Ovary (tissue), 3 donors: ENCODE measurements around the gene MRPS14.

ENCODE experiments used
- EP300 ChIP-seq: sonication (generic); formaldehyde crosslinking; IDR thresholded peaks from one replicate; pipeline ENCODE4 v1.6.1; 2017; ENCODE audit warnings: antibody characterized with exemption
- TF ChIP-seq, protein P1 (sequence below), 3 donors: fragments of 450-650 bp in 2 of 3; fragments of 200-600 bp in 1 of 3; IDR thresholded peaks; one replicate each; pipeline versions ENCODE4 v1.5.1 to v1.8.0; 2016 to 2022; ENCODE audit warnings: antibody characterized with exemption in 3 of 3, mild to moderate bottlenecking in 1 of 3
- donor health status: DM: no; HTN: no; CAD: no.

DNA sequence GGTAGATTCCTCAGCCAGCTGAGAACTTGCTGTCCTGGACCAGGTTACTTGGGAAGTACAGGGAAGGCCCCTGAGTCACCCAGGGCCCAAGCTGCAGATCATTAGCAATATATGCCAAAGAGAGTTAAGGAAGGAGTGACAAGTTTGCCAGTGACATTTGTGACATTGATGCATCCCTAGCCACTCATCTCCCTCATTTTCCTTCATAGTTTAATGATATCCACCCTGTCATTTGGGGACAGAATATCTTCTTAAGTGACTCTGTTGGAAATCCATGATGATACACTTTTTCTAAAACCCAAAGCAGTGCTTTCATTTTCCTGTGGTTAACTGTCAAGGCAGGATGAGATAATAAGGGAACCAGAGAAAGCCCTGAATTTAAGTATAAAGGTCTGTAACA is 47.6 kb upstream of the MRPS14 start:
- TF ChIP-seq, protein P1, sequence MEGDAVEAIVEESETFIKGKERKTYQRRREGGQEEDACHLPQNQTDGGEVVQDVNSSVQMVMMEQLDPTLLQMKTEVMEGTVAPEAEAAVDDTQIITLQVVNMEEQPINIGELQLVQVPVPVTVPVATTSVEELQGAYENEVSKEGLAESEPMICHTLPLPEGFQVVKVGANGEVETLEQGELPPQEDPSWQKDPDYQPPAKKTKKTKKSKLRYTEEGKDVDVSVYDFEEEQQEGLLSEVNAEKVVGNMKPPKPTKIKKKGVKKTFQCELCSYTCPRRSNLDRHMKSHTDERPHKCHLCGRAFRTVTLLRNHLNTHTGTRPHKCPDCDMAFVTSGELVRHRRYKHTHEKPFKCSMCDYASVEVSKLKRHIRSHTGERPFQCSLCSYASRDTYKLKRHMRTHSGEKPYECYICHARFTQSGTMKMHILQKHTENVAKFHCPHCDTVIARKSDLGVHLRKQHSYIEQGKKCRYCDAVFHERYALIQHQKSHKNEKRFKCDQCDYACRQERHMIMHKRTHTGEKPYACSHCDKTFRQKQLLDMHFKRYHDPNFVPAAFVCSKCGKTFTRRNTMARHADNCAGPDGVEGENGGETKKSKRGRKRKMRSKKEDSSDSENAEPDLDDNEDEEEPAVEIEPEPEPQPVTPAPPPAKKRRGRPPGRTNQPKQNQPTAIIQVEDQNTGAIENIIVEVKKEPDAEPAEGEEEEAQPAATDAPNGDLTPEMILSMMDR (IDR thresholded peaks at IDR 0.05) = no peak
- no peak for TF ChIP-seq EP300
